ENCODE results near the gene SRP68.

Gene SRP68

DNA sequence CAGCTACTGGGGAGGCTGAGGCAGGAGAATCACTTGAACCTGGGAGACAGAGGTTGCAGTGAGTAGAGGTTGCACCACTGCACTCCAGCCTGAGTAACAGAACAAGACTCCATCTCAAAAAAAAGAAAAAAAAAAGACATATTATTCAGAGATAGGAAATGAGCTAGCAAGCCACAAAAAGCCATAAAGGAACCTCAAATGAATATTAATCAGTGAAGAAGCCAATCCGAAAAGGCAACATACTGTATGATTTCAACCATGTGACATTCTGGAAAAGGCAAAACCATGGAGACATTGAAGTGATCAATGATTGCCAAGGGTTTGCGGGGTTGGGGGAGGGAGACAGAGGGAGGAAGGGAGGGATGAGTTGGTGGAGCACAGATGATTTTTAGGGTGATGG, 39.6 kb upstream of the SRP68 start:
- TF ChIP-seq, protein P1, sequence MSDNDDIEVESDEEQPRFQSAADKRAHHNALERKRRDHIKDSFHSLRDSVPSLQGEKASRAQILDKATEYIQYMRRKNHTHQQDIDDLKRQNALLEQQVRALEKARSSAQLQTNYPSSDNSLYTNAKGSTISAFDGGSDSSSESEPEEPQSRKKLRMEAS (IDR thresholded peaks at IDR 0.05) = no peak
- TF ChIP-seq TAF1 (IDR thresholded peaks at IDR 0.05; ENCODE audit: low read depth) (no peak), RAD21 (IDR thresholded peaks at IDR 0.05; ENCODE audit: low read depth) (no peak), CEBPB (IDR thresholded peaks at IDR 0.05) (no peak), EGR1 (IDR thresholded peaks at IDR 0.05) (no peak), EP300 (IDR thresholded peaks at IDR 0.05; ENCODE audit: borderline replicate concordance) (no peak), FOXM1 (IDR thresholded peaks at IDR 0.05; ENCODE audit: borderline replicate concordance, low read depth) (no peak), ZBTB7A (IDR thresholded peaks at IDR 0.05; ENCODE audit: low read depth) (no peak), YY1 (IDR thresholded peaks at IDR 0.05; ENCODE audit: low read depth) (no peak), CREB1 (IDR thresholded peaks at IDR 0.05; ENCODE audit: low read depth) (no peak), TEAD4 (IDR thresholded peaks at IDR 0.05) (no peak), NFIC (IDR thresholded peaks at IDR 0.05) (no peak)
- TF ChIP-seq, protein P2, sequence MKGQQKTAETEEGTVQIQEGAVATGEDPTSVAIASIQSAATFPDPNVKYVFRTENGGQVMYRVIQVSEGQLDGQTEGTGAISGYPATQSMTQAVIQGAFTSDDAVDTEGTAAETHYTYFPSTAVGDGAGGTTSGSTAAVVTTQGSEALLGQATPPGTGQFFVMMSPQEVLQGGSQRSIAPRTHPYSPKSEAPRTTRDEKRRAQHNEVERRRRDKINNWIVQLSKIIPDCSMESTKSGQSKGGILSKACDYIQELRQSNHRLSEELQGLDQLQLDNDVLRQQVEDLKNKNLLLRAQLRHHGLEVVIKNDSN (IDR thresholded peaks at IDR 0.05) = no peak

DNA sequence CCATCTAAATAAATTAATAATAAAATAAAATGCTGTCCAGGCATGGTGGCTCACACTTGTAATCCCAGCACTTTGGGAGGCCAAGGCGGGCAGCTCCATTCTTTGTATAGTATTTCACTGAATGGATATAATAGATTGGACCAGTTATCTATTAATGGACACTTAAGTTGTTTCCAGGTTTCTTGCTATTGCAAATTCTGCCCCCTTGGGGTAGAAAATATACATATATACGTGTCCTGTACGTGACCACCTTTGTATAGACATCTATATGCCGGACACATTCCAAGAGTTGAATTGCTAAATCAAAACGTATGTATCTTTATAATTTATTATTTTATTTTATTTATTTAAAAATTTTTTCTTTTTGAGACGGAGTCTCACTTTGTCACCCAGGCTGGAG, 35.2 kb upstream of the SRP68 start:
- TF ChIP-seq RAD21 (IDR thresholded peaks at IDR 0.05; ENCODE audit: low read depth) (0 out of 2 replicates have a peak, but pooled peaks have one; percentile 8), ZBTB7A (IDR thresholded peaks at IDR 0.05; ENCODE audit: low read depth) (no peak)
- TF ChIP-seq, protein P1 (IDR thresholded peaks at IDR 0.05) = no peak

DNA sequence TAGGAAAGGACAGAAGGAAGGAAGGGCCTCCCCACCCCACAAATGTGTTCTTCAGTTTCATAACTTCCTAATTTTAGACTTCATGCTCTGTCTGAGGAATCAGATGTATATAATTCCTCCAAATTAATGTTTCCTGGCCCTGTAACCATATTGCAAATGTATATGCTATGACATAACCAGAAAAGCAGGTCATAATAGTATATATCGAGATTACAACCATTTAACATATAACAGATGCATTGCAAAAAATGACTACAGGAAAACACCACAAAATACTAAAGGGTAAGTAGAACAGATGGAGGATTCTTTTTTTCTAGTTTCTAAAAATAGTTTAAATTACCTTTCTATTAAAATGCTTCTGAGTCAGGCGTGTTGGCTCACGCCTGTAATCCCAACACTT, 34.4 kb upstream of the SRP68 start:
- no peak for TF ChIP-seq TEAD4 (IDR thresholded peaks at IDR 0.05)
- TF ChIP-seq TCF12 (IDR thresholded peaks at IDR 0.05; ENCODE audit: low read depth) = no peak
- TF ChIP-seq FOXM1 (IDR thresholded peaks at IDR 0.05; ENCODE audit: borderline replicate concordance, low read depth) = no peak
- TF ChIP-seq RAD21 (IDR thresholded peaks at IDR 0.05; ENCODE audit: low read depth) = no peak
- TF ChIP-seq EP300 (IDR thresholded peaks at IDR 0.05; ENCODE audit: borderline replicate concordance) = no peak
- TF ChIP-seq, protein P1 (IDR thresholded peaks at IDR 0.05) = no peak
- TF ChIP-seq NFIC (IDR thresholded peaks at IDR 0.05) = no peak
- no peak for TF ChIP-seq ZBTB7A (IDR thresholded peaks at IDR 0.05; ENCODE audit: low read depth)
- TF ChIP-seq CEBPB (IDR thresholded peaks at IDR 0.05) = no peak
- TF ChIP-seq EGR1 (IDR thresholded peaks at IDR 0.05) = no peak
- no peak for TF ChIP-seq YY1 (IDR thresholded peaks at IDR 0.05; ENCODE audit: low read depth)
- TF ChIP-seq, protein P2 (IDR thresholded peaks at IDR 0.05) = no peak
- TF ChIP-seq, protein P3, sequence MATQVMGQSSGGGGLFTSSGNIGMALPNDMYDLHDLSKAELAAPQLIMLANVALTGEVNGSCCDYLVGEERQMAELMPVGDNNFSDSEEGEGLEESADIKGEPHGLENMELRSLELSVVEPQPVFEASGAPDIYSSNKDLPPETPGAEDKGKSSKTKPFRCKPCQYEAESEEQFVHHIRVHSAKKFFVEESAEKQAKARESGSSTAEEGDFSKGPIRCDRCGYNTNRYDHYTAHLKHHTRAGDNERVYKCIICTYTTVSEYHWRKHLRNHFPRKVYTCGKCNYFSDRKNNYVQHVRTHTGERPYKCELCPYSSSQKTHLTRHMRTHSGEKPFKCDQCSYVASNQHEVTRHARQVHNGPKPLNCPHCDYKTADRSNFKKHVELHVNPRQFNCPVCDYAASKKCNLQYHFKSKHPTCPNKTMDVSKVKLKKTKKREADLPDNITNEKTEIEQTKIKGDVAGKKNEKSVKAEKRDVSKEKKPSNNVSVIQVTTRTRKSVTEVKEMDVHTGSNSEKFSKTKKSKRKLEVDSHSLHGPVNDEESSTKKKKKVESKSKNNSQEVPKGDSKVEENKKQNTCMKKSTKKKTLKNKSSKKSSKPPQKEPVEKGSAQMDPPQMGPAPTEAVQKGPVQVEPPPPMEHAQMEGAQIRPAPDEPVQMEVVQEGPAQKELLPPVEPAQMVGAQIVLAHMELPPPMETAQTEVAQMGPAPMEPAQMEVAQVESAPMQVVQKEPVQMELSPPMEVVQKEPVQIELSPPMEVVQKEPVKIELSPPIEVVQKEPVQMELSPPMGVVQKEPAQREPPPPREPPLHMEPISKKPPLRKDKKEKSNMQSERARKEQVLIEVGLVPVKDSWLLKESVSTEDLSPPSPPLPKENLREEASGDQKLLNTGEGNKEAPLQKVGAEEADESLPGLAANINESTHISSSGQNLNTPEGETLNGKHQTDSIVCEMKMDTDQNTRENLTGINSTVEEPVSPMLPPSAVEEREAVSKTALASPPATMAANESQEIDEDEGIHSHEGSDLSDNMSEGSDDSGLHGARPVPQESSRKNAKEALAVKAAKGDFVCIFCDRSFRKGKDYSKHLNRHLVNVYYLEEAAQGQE (IDR thresholded peaks at IDR 0.05; ENCODE audit: low read depth) = no peak
- TF ChIP-seq TAF1 (IDR thresholded peaks at IDR 0.05; ENCODE audit: low read depth) = no peak
- TF ChIP-seq CREB1 (IDR thresholded peaks at IDR 0.05; ENCODE audit: low read depth) = no peak

DNA sequence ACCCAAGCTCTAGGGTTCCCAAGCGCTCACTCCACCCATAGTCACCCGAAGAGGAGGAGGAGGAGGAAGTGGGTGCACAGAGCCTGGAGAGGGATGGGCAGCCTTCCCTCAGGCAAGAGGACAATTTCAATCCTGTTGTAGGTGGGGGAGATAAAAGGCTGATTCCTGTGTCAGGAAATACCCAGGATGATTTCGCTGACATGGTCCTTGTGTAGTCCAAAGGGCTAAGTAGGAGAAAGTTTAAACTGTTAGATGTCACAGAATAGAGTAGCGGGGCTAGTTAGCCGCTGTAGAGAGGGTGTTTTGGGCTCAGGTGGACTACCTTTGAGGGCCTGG, 32.5 kb upstream of the SRP68 start:
- no peak for TF ChIP-seq FOXM1 (IDR thresholded peaks at IDR 0.05; ENCODE audit: borderline replicate concordance, low read depth)
- TF ChIP-seq EP300 (IDR thresholded peaks at IDR 0.05; ENCODE audit: borderline replicate concordance) = no peak
- TF ChIP-seq TEAD4 (IDR thresholded peaks at IDR 0.05) = no peak
- no peak for TF ChIP-seq EGR1 (IDR thresholded peaks at IDR 0.05)
- no peak for TF ChIP-seq CREB1 (IDR thresholded peaks at IDR 0.05; ENCODE audit: low read depth)

DNA sequence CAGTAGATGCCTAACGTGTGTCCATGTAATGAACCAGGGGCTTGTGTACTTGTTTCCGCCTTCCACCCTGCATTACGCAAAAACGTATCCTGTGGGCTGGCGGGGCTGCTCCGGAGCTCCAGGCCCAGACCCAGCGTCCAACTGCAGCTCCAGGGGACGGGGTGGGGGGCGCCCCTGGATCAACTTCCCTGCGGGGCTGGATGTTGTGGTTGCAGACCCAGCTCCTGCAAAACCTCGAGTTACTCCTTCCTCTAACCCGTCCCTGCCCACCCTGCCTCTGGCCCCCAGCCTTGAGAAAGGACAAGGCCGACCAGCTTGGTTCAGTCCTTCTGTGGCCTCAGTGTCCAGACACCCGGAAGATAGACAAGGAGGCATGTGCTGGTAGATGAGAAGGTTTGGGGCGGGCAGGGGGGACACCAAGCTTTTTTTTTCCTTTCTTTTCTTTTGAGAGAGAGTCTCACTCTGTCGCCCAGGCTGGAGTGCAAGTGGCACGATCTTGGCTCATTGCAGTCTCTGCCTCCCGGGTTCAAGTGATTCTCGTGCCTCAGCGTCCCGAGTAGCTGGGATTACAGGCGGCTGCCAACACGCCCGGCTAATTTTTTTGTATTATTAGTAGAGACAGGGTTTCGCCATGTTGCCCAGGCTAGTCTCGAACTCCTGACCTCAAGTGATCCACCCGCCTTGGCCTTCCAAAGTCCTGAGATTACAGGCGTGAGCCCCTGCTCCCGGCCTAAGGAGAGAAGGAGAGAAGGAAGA, 32.0 kb upstream of the SRP68 start:
- no peak for TF ChIP-seq FOXM1 (IDR thresholded peaks at IDR 0.05; ENCODE audit: borderline replicate concordance, low read depth)
- no peak for TF ChIP-seq NFIC (IDR thresholded peaks at IDR 0.05)
- TF ChIP-seq CREB1 (IDR thresholded peaks at IDR 0.05; ENCODE audit: low read depth) = no peak
- TF ChIP-seq CEBPB (IDR thresholded peaks at IDR 0.05) = no peak
- TF ChIP-seq, protein P3 (IDR thresholded peaks at IDR 0.05; ENCODE audit: low read depth) = no peak
- TF ChIP-seq YY1 (IDR thresholded peaks at IDR 0.05; ENCODE audit: low read depth) = no peak
- no peak for TF ChIP-seq ZBTB7A (IDR thresholded peaks at IDR 0.05; ENCODE audit: low read depth)
- TF ChIP-seq, protein P2 (IDR thresholded peaks at IDR 0.05) = no peak
- TF ChIP-seq, protein P1 (IDR thresholded peaks at IDR 0.05) = no peak
- TF ChIP-seq TCF12 (IDR thresholded peaks at IDR 0.05; ENCODE audit: low read depth) = no peak
- TF ChIP-seq EGR1 (IDR thresholded peaks at IDR 0.05) = no peak
- no peak for TF ChIP-seq TEAD4 (IDR thresholded peaks at IDR 0.05)
- no peak for TF ChIP-seq RAD21 (IDR thresholded peaks at IDR 0.05; ENCODE audit: low read depth)

Measured in Ishikawa (cell line).